OCI-LY1 (cell line): ENCODE results near the gene RAX2.

Source experiments
- H2AFZ ChIP-seq: fragments of 200-600 bp; sonication (generic), shearing (Covaris generic); 2 replicates; pipeline ENCODE4 v1.6.0; 2014; ENCODE audit warnings: antibody characterized with exemption, mild to moderate bottlenecking, low read length
- H3F3A ChIP-seq: fragments of 200-600 bp; sonication (generic), shearing (Covaris generic); 2 replicates; pipeline ENCODE4 v1.6.0; 2014; ENCODE audit warnings: mild to moderate bottlenecking, antibody characterized with exemption, low read length, moderate library complexity; ENCODE audit not compliant: insufficient read depth
- H3K27ac ChIP-seq: fragments of 200-600 bp; sonication (generic); 2 replicates; pipeline ENCODE4 v1.5.1; 2014; ENCODE audit warnings: low read length, mixed run types, mild to moderate bottlenecking, low read depth; ENCODE audit not compliant: poor library complexity, severe bottlenecking
- H3K27me3 ChIP-seq: fragments of 200-600 bp; sonication (generic); 2 replicates; pipeline ENCODE4 v1.6.0; 2014; ENCODE audit warnings: antibody characterized with exemption, mild to moderate bottlenecking, low read length, moderate library complexity; ENCODE audit not compliant: insufficient read depth
- H3K36me3 ChIP-seq: fragments of 200-600 bp; sonication (generic); 2 replicates; pipeline ENCODE4 v1.6.1; 2014; ENCODE audit warnings: mild to moderate bottlenecking, antibody characterized with exemption, low read length, moderate library complexity, mixed read lengths; ENCODE audit not compliant: insufficient read depth
- H3K4me1 ChIP-seq: fragments of 200-600 bp; sonication (generic); 2 replicates; pipeline ENCODE4 v1.5.1; 2014; ENCODE audit warnings: mild to moderate bottlenecking, low read length, moderate library complexity; ENCODE audit not compliant: insufficient read depth, severe bottlenecking
- H3K4me2 ChIP-seq: fragments of 200-600 bp; sonication (generic), shearing (Covaris generic); 2 replicates; pipeline ENCODE4 v1.6.1; 2014; ENCODE audit warnings: low read length
- H3K4me3 ChIP-seq: fragments of 200-600 bp; sonication (generic); 2 replicates; pipeline ENCODE4 v1.5.1; 2014; ENCODE audit warnings: low read length, low read depth, mild to moderate bottlenecking, mixed read lengths; ENCODE audit not compliant: poor library complexity, severe bottlenecking
- H3K79me2 ChIP-seq: fragments of 200-600 bp; shearing (Covaris generic); 2 replicates; pipeline ENCODE4 v1.6.1; 2016; ENCODE audit warnings: mixed run types, low read length, mixed read lengths; ENCODE audit not compliant: insufficient read depth
- H3K9ac ChIP-seq: fragments of 200-600 bp; sonication (generic), shearing (Covaris generic); 2 replicates; pipeline ENCODE4 v1.6.1; 2014; ENCODE audit warnings: mild to moderate bottlenecking, low read length, mixed read lengths
- H3K9me2 ChIP-seq: fragments of 200-600 bp; sonication (generic), shearing (Covaris generic); 2 replicates; pipeline ENCODE4 v1.6.1; 2014; ENCODE audit warnings: low read depth, mild to moderate bottlenecking, low read length, mixed read lengths
- H3K9me3 ChIP-seq: fragments of 200-600 bp; shearing (Covaris generic); 2 replicates; pipeline ENCODE4 v1.6.1; 2014; ENCODE audit warnings: low read length, mixed read lengths
- H4K20me1 ChIP-seq: fragments of 200-600 bp; sonication (generic), shearing (Covaris generic); 2 replicates; pipeline ENCODE4 v1.6.0; 2016; ENCODE audit warnings: mild to moderate bottlenecking, low read length; ENCODE audit not compliant: insufficient read depth
- EZH2 ChIP-seq: fragments of 200-600 bp; sonication (generic), shearing (Covaris generic); IDR thresholded peaks from 2 replicates; pipeline ENCODE4 v1.8.0; 2017; ENCODE audit warnings: borderline replicate concordance, mixed run types, mild to moderate bottlenecking, antibody characterized with exemption, low read length, moderate library complexity, mixed read lengths
- TF ChIP-seq, protein P1 (sequence below): fragments of 200-600 bp; sonication (generic), shearing (Covaris generic); IDR thresholded peaks from 2 replicates; pipeline ENCODE4 v1.5.1; 2017; ENCODE audit warnings: mild to moderate bottlenecking, antibody characterized with exemption, low read length, moderate library complexity, mixed read lengths

The RAX2 gene

DNA sequence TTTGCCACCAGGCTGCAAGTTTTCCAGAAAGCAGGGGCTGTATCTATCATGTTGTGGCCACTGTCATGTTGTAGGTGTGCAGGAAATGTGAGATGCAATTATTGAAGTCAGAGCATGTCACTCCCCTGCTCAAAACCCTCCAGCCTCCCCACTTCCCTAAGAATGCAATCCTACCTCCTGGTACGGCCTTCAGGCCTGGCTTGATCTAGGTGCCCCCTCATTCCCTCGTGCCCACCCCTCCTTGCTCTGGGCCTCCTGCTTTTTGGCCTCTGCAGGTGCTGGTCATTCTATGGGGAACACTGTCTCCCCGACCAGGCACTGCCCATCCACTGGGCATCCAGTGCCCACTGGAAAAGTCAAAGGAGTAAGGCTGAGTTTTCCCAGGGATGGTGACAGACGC, 42.6 kb upstream of the RAX2 start:
- no peaks in the 10 kb centered on the region for H4K20me1 ChIP-seq
- no peak for TF ChIP-seq EZH2
- TF ChIP-seq, protein P1, sequence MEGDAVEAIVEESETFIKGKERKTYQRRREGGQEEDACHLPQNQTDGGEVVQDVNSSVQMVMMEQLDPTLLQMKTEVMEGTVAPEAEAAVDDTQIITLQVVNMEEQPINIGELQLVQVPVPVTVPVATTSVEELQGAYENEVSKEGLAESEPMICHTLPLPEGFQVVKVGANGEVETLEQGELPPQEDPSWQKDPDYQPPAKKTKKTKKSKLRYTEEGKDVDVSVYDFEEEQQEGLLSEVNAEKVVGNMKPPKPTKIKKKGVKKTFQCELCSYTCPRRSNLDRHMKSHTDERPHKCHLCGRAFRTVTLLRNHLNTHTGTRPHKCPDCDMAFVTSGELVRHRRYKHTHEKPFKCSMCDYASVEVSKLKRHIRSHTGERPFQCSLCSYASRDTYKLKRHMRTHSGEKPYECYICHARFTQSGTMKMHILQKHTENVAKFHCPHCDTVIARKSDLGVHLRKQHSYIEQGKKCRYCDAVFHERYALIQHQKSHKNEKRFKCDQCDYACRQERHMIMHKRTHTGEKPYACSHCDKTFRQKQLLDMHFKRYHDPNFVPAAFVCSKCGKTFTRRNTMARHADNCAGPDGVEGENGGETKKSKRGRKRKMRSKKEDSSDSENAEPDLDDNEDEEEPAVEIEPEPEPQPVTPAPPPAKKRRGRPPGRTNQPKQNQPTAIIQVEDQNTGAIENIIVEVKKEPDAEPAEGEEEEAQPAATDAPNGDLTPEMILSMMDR = no peak
- peaks cover 15% of the 10 kb centered on the region for H3K4me1 ChIP-seq
- no peak overlapping the region for H2AFZ ChIP-seq
- H3K9ac ChIP-seq = no peak overlapping the region
- no peak overlapping the region for H3K4me2 ChIP-seq
- H3K27me3 ChIP-seq = peaks cover 17% of the 10 kb centered on the region; the same call in 1 of the 2 replicates
- H3K36me3 ChIP-seq = no peaks in the 10 kb centered on the region
- H3K79me2 ChIP-seq = no peaks in the 10 kb centered on the region
- H3K9me2 ChIP-seq = no peaks in the 10 kb centered on the region
- no peaks in the 10 kb centered on the region for H3K9me3 ChIP-seq
- H3K4me3 ChIP-seq = no peak overlapping the region
- no peaks in the 10 kb centered on the region for H3F3A ChIP-seq
- H3K27ac ChIP-seq = no peak overlapping the region

DNA sequence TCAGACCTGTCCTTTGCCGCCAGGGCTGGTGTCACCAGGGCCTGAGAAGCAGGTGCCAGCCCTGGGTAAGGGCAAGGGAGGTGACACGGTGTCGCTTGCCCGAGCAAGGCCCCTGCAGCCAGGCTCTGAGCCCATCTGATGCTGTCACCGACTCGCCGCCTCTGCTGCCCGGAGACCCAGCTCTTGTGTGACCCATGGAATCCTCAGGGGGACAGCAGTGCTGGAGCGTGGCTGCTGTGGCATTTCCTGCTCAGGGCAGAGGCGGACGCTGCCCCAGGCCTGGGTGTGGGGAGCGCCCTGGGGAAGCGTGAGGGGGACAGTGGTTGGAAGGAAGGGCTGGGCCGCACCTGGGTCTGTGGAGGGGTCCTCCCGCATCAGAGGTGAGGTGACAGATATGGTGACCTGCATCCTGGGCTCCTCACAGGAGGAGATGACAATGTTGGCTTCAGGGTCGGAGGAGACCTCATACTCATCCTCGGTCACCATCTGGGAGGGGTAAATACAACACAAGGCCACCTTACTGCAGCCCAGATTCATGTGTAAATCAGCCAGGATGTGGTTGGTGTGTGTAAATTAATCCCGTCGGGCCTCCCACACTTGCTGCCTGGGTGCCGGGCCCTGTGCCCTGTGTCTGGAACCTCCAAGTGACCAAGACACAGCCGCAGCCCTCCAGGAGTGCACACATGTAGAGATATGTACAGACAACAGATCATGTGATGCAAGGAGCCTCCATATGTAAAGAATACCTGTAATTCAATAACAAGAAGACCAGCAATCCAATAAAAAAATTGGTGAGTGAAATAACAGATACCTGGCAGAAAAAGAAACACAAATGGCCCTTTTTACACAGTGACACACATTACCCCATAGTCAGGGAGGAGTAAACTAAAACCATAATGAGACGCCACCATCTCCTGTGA, 41.7 kb upstream of the RAX2 start:
- Histone ChIP-seq H3K9me2 (no peaks in the 10 kb centered on the region), H3K9me3 (no peaks in the 10 kb centered on the region), H2AFZ (no peak overlapping the region), H4K20me1 (no peaks in the 10 kb centered on the region), H3K4me2 (no peak overlapping the region), H3K4me1 (peaks cover 15% of the 10 kb centered on the region), H3K27ac (no peak overlapping the region), H3K9ac (no peak overlapping the region), H3F3A (no peaks in the 10 kb centered on the region), H3K79me2 (no peaks in the 10 kb centered on the region), H3K36me3 (no peaks in the 10 kb centered on the region), H3K4me3 (no peak overlapping the region), H3K27me3 (peaks cover 17% of the 10 kb centered on the region; the same call in 1 of the 2 replicates)
- TF ChIP-seq, protein P1 = no peak
- no peak for TF ChIP-seq EZH2

DNA sequence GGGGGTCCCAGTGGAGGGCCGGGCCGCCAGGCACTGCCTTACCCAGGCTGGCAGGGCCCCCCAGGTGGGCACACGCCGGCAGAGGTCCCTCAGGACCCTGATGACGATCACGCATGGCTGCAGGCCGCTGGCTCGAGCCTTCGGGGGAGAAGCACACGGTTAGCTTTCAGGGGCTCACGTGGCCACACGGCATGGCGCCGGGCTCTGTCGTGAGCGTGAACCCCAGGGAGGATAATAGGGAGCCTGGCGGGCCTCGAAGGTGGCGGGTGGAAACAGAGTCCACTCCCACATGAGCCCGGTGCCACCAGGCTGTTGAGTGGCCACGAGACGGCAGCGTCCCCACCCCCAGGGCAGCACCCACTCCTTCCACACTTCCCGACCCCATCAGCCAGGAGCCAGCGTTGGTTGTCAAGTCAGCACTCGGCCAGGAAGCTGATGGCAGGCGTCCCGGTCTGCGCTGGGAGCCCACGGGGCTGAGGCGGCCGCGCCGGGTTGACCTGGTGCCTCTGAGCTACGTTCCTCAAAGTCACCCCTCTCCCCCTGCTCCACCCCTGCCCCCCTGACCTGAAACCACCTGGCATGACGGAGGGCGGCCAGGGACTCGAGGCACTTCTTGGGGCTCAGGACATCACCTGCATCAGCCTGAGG, 38.8 kb upstream of the RAX2 start:
- Histone ChIP-seq H3K27ac (no peak overlapping the region), H3K4me1 (peaks cover 15% of the 10 kb centered on the region)

More for the DNA sequence above, 38.8 kb upstream of the RAX2 start:
- H3K4me3 ChIP-seq = no peak overlapping the region
- H3K27me3 ChIP-seq = peaks cover 17% of the 10 kb centered on the region; the same call in 1 of the 2 replicates
- H2AFZ ChIP-seq = no peak overlapping the region
- no peaks in the 10 kb centered on the region for H3K79me2 ChIP-seq
- TF ChIP-seq, protein P1 = no peak
- TF ChIP-seq EZH2 = no peak
- H3K36me3 ChIP-seq = no peaks in the 10 kb centered on the region
- H3K9me2 ChIP-seq = no peaks in the 10 kb centered on the region
- H3K4me2 ChIP-seq = no peak overlapping the region
- no peaks in the 10 kb centered on the region for H3K9me3 ChIP-seq
- H3F3A ChIP-seq = no peaks in the 10 kb centered on the region
- H4K20me1 ChIP-seq = no peaks in the 10 kb centered on the region
- H3K9ac ChIP-seq = no peak overlapping the region
